Umbilical cord (tissue), 2 donors: ENCODE data around the gene NUDT22. TPM values are rescaled to one million over a fixed set of nuclear protein-coding genes. Genes with fewer than 3 reads are reported as not detected.

ENCODE experiments used
- DNase-seq: peaks from one replicate; pipeline ENCODE4 v3.0.0-alpha.2; 2015; ENCODE audit warnings: low spot score
- total RNA-seq: library from RNA; depleted of rRNA; stranded (reverse); fragments of >200 nt; gene quantifications from one replicate; pipeline ENCODE4 v1.2.3, GENCODE V29; 2014; ENCODE audit warnings: low replicate concordance; ENCODE audit not compliant: insufficient read depth

The NUDT22 gene
- total RNA-seq, 1 donor from 2014 or later, result 17.3 TPM

- no peak for DNase-seq
Observed at GRCh38 chr11:64254326-64254725, 28.3 kb downstream of the NUDT22 start.

DNA sequence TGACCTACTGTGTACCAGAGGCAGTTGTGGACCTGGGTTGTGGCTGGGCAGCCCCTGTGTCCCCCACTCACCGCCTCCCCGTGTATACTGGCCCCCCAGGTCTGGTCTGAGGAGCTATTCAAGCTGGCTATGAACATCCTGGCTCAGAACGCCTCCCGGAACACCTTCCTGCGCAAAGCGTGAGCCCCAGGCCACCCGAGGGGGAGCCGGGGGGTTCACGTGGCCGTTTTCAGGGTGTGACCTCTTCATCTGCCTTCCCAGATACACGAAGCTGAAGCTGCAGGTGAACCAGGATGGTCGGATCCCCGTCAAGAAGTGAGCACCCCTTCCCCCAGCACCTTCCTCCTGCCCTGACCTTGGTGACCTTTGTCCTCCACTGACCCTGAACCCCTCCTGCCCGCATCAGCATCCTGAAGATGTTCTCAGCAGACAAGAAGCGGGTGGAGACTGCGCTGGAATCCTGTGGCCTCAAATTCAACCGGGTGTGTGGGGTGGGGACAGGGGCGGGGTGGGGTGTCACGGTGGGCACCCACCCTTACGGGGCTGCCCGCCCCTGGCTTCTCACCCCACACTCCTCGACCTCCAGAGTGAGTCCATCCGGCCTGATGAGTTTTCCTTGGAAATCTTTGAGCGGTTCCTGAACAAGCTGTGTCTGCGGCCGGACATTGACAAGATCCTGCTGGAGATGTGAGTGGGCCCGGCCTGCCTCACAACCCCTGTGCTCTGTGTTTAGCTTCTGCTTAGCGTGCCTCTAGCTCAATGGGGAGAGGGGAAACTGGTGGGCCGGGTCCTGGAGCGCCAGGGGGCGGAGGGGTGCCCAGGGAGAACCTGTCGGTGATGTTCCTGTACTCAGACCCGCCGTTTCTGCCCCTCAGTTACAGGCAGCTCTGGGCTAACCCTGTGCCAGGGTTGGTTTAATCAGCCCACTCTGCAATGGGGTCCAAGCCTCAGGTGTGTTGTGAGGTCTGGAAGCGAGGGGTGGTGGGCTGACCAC lies 29.4 kb downstream of the NUDT22 start:
- DNase-seq, result no peak

DNA sequence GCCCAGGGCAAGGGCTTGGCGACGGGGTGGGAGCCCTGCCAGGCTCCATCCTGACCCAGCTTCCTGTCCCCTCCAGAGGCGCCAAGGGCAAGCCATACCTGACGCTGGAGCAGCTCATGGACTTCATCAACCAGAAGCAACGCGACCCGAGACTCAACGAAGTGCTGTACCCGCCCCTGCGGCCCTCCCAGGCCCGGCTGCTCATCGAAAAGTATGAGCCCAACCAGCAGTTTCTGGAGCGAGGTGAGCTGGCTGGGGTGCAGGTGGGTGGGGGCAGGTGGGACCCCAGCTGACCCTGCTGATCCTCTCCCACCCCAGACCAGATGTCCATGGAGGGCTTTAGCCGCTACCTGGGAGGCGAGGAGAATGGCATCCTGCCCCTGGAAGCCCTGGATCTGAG lies 30.2 kb downstream of the NUDT22 start:
- no peak for DNase-seq

DNA sequence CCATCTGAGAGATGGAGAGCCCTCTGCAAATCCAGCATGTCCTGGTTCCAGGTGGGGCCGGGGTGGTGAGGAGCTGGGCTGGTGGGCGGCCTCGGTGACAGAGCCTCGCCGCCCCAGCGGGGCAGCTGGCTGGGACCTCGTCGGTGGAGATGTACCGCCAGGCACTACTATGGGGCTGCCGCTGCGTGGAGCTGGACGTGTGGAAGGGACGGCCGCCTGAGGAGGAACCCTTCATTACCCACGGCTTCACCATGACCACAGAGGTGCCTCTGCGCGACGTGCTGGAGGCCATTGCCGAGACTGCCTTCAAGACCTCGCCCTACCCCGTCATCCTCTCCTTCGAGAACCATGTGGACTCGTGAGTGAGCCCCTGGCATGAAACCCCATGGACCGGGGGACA lies 32.3 kb downstream of the NUDT22 start:
- DNase-seq, result no peak

DNA sequence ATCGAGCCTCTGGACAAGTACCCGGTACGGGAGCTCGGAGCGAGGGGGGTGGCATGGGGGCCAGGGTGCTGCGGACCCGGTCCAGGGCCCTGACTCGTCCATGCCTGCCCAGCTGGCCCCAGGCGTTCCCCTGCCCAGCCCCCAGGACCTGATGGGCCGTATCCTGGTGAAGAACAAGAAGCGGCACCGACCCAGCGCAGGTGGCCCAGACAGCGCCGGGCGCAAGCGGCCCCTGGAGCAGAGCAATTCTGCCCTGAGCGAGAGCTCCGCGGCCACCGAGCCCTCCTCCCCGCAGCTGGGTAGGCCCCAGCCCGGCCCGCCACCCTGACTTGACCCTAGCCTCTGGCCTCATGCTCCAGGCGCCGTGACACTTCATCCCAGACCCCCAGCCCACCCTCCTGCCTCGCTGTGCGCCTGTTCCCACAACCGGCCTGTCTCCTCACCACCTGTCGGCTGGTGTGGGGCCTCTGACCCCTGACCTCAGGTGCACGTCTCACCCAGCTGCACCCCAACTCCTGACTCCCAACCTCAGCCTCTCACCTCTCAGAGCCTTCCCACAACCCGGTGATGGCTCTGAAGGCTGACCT lies 33.0 kb downstream of the NUDT22 start:
- DNase-seq, result no peak

DNA sequence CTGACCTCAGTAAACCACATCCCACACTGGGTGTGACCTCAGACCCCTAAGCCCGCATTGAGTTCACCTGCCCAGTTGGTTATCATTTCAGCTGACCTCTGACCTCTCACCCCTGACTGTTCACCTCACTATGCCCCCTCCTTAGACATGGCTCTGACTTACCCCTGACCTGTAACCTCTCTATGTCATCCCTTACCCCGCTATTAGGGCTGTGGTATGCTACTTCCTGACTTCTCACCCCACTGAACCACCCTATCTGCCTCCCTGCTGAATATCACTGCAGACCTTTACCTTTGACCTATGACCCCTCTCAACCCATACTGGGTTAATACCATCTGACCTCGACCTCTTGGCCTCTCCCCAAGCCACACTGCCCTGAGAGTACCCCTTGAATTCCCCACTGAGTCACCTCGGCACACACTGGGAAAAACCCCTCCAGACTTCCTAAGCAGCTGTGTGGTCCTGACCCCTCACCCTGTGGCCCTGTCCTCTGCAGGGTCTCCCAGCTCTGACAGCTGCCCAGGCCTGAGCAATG lies 33.5 kb downstream of the NUDT22 start:
- no peak for DNase-seq

- no peak for DNase-seq
Observed at GRCh38 chr11:64260147-64260708, 34.2 kb downstream of the NUDT22 start.

DNA sequence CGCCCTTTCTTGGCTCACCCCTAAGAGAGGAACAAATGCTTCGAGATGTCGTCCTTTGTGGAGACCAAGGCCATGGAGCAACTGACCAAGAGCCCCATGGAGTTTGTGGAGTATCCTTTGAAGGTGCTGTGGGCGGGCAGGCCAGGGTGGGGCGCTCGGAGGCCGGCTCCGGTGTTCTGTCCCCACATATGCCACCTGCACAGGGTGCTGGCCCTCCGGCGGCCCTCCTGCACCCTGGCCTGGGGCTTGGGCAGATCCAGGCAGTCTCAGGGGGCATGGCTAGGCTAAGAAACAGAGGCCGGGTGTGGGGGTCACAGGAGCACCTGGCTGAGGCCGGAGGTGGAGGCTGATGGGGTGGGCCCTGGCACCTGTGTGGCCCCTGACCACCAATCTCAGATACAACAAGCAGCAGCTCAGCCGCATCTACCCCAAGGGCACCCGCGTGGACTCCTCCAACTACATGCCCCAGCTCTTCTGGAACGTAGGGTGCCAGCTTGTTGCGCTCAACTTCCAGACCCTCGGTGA lies 35.5 kb downstream of the NUDT22 start:
- DNase-seq, result no peak

- no peak for DNase-seq
Observed at GRCh38 chr11:64262271-64263002, 36.4 kb downstream of the NUDT22 start.

- DNase-seq, result no peak
Observed at GRCh38 chr11:64263021-64263946, 37.2 kb downstream of the NUDT22 start.

- DNase-seq, result no peak
Observed at GRCh38 chr11:64263947-64264317, 37.9 kb downstream of the NUDT22 start.

GRCh38 chr11:64264371-64264852 lies 38.3 kb downstream of the NUDT22 start:
- DNase-seq, result peak; percentile 81

DNA sequence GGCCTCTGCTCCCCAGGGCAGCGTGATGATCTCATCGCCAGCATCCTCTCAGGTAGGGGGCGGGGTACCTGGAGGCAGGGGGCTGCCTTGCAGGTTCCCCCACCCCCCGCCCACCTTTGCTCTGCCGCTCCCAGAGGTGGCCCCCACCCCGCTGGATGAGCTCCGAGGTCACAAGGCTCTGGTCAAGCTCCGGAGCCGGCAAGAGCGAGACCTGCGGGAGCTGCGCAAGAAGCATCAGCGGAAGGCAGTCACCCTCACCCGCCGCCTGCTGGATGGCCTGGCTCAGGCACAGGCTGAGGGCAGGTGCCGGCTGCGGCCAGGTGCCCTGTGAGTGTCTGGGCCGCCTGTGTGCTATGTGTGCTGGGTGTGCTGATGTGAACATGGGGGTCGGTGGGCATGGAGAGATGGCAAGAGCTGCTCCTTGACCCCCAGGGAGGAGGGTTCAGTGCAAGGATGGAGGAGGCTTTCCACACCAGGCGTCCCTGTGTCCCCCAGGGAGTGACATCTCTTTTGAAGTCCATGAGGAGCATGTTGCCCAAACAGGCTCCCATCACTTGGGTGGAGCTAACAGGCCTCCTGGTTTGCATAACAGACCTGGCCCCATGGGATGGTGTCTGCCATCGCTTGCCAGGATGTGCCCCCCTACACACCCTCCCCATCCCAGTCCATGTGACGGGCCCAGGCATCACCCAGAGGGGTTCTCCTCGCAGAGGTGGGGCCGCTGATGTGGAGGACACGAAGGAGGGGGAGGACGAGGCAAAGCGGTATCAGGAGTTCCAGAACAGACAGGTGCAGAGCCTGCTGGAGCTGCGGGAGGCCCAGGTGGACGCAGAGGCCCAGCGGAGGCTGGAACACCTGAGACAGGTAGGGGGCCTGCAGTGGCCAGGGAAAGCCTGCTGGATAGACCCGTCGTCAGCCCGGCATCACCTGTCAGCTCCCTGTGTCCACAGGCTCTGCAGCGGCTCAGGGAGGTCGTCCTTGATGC lies 39.4 kb downstream of the NUDT22 start:
- no peak for DNase-seq

GRCh38 chr11:64266339-64266738 lies 40.3 kb downstream of the NUDT22 start:
- no peak for DNase-seq

GRCh38 chr11:64267207-64267945 lies 41.3 kb downstream of the NUDT22 start:
- DNase-seq, result no peak

DNA sequence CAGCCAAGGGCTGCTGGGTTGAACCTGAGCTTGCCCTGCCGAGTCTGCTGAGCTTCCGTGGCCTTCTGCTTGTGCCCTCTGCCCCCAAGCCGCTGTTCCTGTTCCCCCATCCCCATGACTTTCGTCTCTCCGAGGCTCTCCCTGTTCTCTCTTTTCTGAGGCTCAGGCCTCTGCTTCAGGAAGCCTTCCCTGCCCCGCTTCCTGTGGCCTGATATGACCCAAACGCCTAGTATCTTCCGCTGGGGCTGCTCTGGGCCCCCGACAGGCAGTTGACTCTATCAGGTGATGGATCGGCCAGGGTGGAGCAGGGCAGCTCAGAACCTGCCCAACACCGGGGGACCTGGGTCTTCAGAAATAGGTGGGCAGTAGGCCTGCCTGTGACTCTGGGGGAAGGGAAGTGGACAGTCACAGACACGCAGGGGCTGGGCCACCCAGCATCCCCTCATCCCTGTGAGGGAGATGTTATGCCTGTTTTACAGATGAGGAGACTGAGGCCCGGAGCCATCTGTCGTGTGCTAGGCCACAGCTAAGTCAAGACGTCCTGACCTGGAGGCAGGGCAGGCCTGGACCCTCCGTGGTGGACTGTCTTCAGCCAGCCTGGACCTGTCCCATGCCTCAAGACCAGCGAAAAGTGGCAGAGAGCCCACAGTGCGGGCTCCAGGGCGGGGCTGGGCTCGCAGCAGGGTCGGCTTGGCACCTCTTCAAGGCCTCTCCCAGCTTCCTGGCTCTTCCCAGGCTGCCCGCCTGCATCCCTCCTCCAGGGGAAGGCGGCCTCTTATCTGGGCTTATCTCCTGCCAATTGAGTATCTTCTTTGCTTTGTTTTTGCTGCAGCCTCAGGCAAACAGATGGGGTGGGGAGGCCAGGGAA lies 42.2 kb downstream of the NUDT22 start:
- DNase-seq, result peak; percentile 90

- DNase-seq, result no peak
Observed at GRCh38 chr11:64268893-64269539, 42.9 kb downstream of the NUDT22 start.
